T-helper 17 cell (primary cell): ENCODE results near the gene CYBB. TPM values are rescaled to one million over a fixed set of nuclear protein-coding genes. Genes with fewer than 3 reads are reported as not detected.

Source experiments
- ATAC-seq: fragments of 150-1000 bp; cut with Tn5 transposase; 2 replicates; pipeline ENCODE4 v1.10.0; 2021; ENCODE audit warnings: mild to moderate bottlenecking, moderate library complexity
- DNase-seq, 3 donors: peaks; one replicate each; pipeline versions ENCODE4 v3.0.0 to v3.0.0-alpha.2; 2020 to 2021
- H3K9me3 ChIP-seq: one replicate; pipeline ENCODE4 v1.7.0; 2013; ENCODE audit warnings: low read length, mild to moderate bottlenecking; ENCODE audit not compliant: control insufficient read depth, poor library complexity, severe bottlenecking
- H3K27ac Mint-ChIP-seq: one replicate; pipeline ENCODE4 v1.8.0; 2022; ENCODE audit warnings: mild to moderate bottlenecking, moderate library complexity, mixed read lengths
- H3K27me3 Mint-ChIP-seq: one replicate; pipeline ENCODE4 v1.8.0; 2022; ENCODE audit warnings: mixed read lengths
- H3K36me3 Mint-ChIP-seq: one replicate; pipeline ENCODE4 v1.8.0; 2022; ENCODE audit warnings: low read depth, mixed read lengths
- H3K4me1 Mint-ChIP-seq: one replicate; pipeline ENCODE4 v1.8.0; 2022; ENCODE audit warnings: mild to moderate bottlenecking, mixed read lengths
- H3K4me3 Mint-ChIP-seq: one replicate; pipeline ENCODE4 v1.8.0; 2022; ENCODE audit warnings: mild to moderate bottlenecking, moderate library complexity, mixed read lengths
- total RNA-seq, 4 donors: library from RNA in 2 of 4; stranded (reverse) in 2 of 4; gene quantifications; one replicate each; pipeline ENCODE4 v1.2.3 and lab custom pipeline; 2022 to 2026

Gene CYBB
- total RNA-seq, 2 donors from 2014 or later: 2.3 to 15.5 TPM

DNA sequence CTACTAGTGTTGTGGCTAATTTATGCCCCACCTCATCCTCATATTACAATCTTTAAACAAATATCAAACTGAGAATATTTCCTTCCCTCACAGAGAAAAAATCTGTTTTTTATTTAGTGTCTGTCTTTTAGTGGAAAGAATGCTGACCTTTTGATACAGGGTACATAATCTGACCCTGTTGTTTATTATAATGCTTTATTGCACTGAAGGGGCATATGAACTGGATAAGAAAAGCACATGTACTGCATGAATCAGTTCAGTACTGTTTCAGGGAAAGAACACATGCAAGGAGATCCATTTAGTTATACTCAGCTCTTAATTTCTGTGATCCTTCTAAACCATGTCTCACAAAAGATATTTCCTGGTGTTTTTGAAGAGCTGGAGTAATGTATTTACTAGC, 83.0 kb downstream of the CYBB start:
- H3K4me3 Mint-ChIP-seq: no peak overlapping the region
- H3K4me1 Mint-ChIP-seq: peaks cover 3% of the 10 kb centered on the region
- no peaks in the 10 kb centered on the region for H3K36me3 Mint-ChIP-seq
- H3K27ac Mint-ChIP-seq: no peak overlapping the region
- no peak for DNase-seq
- H3K27me3 Mint-ChIP-seq: no peaks in the 10 kb centered on the region
- H3K9me3 ChIP-seq: no peaks in the 10 kb centered on the region
- no peak for ATAC-seq

Other genes with a start within 250 kb of the CYBB start
- 1 to 10 TPM in 1 of 2 donors, under 1 TPM in 1; 0.45 to 3.9 TPM for gene LANCL3, start 208.4 kb upstream of the CYBB start, total RNA-seq
- 10 to 100 TPM in 1 of 2 donors, under 1 TPM in 1; 0.32 to 11.3 TPM for gene XK, start 94.3 kb upstream of the CYBB start, total RNA-seq
- 10 to 100 TPM; 40.2 to 40.3 TPM for gene DYNLT3, start 67.5 kb downstream of the CYBB start, total RNA-seq
- not detected for gene SYTL5, start 226.5 kb downstream of the CYBB start, total RNA-seq